Heart left ventricle (tissue), 16 donors: ENCODE results near the gene MAP3K3. TPM values are rescaled to one million over a fixed set of nuclear protein-coding genes. Genes with fewer than 3 reads are reported as not detected.

ENCODE experiments used
- ATAC-seq, 4 donors: fragments of 200-7000 bp; cut with Tn5 transposase; one replicate each; pipeline ENCODE4 v1.9.1; 2020 to 2022; ENCODE audit warnings: moderate library complexity in 4 of 4, mild to moderate bottlenecking in 3 of 4, moderate number of reproducible peaks in 1 of 4
- DNase-seq, 5 donors: peaks; one replicate each; pipeline ENCODE4 v3.0.0-alpha.2; 2020
- H3K27ac ChIP-seq, 12 donors: fragments of 200-600 bp; sonication (generic) in 4 of 12; one replicate each; pipeline versions ENCODE4 v1.5.0 to v1.8.0; 2016 to 2022; ENCODE audit warnings: mild to moderate bottlenecking in 2 of 12
- H3K27me3 ChIP-seq, 9 donors: fragments of 200-600 bp; sonication (generic) in 2 of 9; one replicate each; pipeline versions ENCODE4 v1.5.1 to v1.8.0; 2016 to 2022; ENCODE audit warnings: mild to moderate bottlenecking in 3 of 9
- H3K36me3 ChIP-seq, 9 donors: fragments of 200-600 bp; sonication (generic) in 2 of 9; one replicate each; pipeline versions ENCODE4 v1.5.0 to v1.8.0; 2018 to 2022; ENCODE audit warnings: mild to moderate bottlenecking in 2 of 9
- H3K4me1 ChIP-seq, 12 donors: fragments of 200-600 bp; sonication (generic) in 4 of 12; one replicate each; pipeline versions ENCODE4 v1.5.0 to v1.8.0; 2016 to 2022; ENCODE audit warnings: mild to moderate bottlenecking in 3 of 12
- H3K4me3 ChIP-seq, 12 donors: fragments of 200-600 bp; sonication (generic) in 4 of 12; one replicate each; pipeline versions ENCODE4 v1.5.0 to v1.8.0; 2017 to 2022; ENCODE audit warnings: mild to moderate bottlenecking in 9 of 12, moderate library complexity in 4 of 12
- H3K9me3 ChIP-seq, 12 donors: fragments of 200-600 bp; sonication (generic) in 4 of 12; one replicate each; pipeline versions ENCODE4 v1.5.0 to v1.8.0; 2016 to 2022; ENCODE audit warnings: mild to moderate bottlenecking in 1 of 12
- CTCF ChIP-seq, 12 donors: fragments of 200-600 bp; sonication (generic) in 4 of 12; IDR thresholded peaks; one replicate each; pipeline versions ENCODE4 v1.5.0 to v1.8.0; 2018 to 2022; ENCODE audit warnings: antibody characterized with exemption in 12 of 12, mild to moderate bottlenecking in 5 of 12
- POLR2A ChIP-seq, 2 donors: fragments of 450-650 bp; IDR thresholded peaks; one replicate each; pipeline ENCODE4 v1.6.1; 2017; ENCODE audit warnings: antibody characterized with exemption in 2 of 2, mild to moderate bottlenecking in 2 of 2, moderate library complexity in 2 of 2
- WGBS, 4 donors: extraction: QIAGEN DNeasy Blood & Tissue Kit in 2 of 4; methylation state at CpG; one replicate each; pipeline versions ENCODE4 v1.1.5 to v1.1.7; 2013 to 2018; 5-methylcytosine and 5-hydroxymethylcytosine counted together
- intact Hi-C, 10 donors: fragments of 100-400 bp; cut with DNase I; formaldehyde crosslinking; loops; one replicate each; pipeline versions ENCODE4 v1.11.1 to v1.14.2; 2022
- polyA plus RNA-seq, 2 donors: library from polyadenylated mRNA; stranded (reverse); fragments of 200-250 nt; gene quantifications; one replicate each; pipeline ENCODE4 v1.2.3, GENCODE V29; 2013
- total RNA-seq, 9 donors: library from RNA; depleted of rRNA in 2 of 9; stranded (reverse); fragments of >200 nt in 2 of 9; fragmentation: NEBNext Ultra II Directional in 3 of 9; extraction: Animal tissue kit (Norgen Biotek cat#: 25700) in 3 of 9; gene quantifications; one replicate each; pipeline versions ENCODE4 v1.1.0 to v1.2.4, GENCODE V29; 2016 to 2023
- donor health status: ischemic (EF 13 %, LVEDD 7.1; RV severe dilation, severe dysfunction).
- donor health status: healthy with polysubstance abuse.
- donor health status: DM: no; HTN: yes; CAD: no.
- donor health status: DM: no; HTN: no; CAD: no.
- donor health status: ischemic (EF 25% LVEDD 6.9; RV normal size, moderate dysfunction).
- donor health status: ischemic (EF 25% LVEDD 5.7; RV mildly dilated, moderate dysfunction).
- donor health status: healthy.
- donor health status: DM: yes; HTN: yes; CAD: no.
- donor health status: ischemic (EF 35%, LVEDD 5.7; RV mildly dilated, moderate dysfunction).
- donor health status: nonischemic (EF 11% LVEDD 7.7; RV severe dilation, severe dysfunction).
- donor health status: DM: yes; HTN: yes; CAD: no.
- donor health status: PGD.
- donor health status: ischemic (EF 29% LVEDD 5.4; RV normal size, mild dysfunction).
- donor health status: nonischemic (EF 23%, LVEDD 6.1; RV moderate dilation, normal function).

MAP3K3 gene
- total and polyA plus RNA-seq, 11 donors = 20.5 to 102 (median 58.0) TPM

- peak in 4 of 5 donors; percentile 82 to 87 (median 86) for DNase-seq
- H3K36me3 ChIP-seq = peaks cover 0 to 76% (median 52%) of the 10 kb centered on the region in 9 donors
- peak overlapping the region; percentile 43 to 94 (median 86) for H3K27ac ChIP-seq
- 13 to 30% (median 20%) methylated on average over 5 to 6 of the region's 6 CpGs for WGBS, 4 donors
- no peaks in the 10 kb centered on the region for H3K9me3 ChIP-seq
- intact Hi-C loops = loop anchor here in 4 of 10 donors (1.0 to 5.0 kb wide), 4 partner anchors 25 to 124 kb away; partner anchors contain the start of genes MAP3K3 (in 3 of the 4) and DCAF7 (in 1 of the 4)
- no peaks in the 10 kb centered on the region for H3K27me3 ChIP-seq
- peak; percentile 84 to 93 (median 92) for ATAC-seq
- H3K4me3 ChIP-seq = peak overlapping the region in 10 of 12 donors; percentile 7 to 47 (median 33)
- peaks cover 3 to 55% (median 38%) of the 10 kb centered on the region in 12 donors for H3K4me1 ChIP-seq
- TF ChIP-seq CTCF (IDR thresholded peaks at IDR 0.05) = no peak
- no peak for TF ChIP-seq POLR2A (IDR thresholded peaks at IDR 0.05)
Observed at GRCh38 chr17:63675607-63676546, 53.7 kb downstream of the MAP3K3 start.

GRCh38 chr17:63676584-63676983 lies 54.4 kb downstream of the MAP3K3 start:
- ATAC-seq (no peak), DNase-seq (no peak)
- no peak for TF ChIP-seq POLR2A (IDR thresholded peaks at IDR 0.05)
- no peak for TF ChIP-seq CTCF (IDR thresholded peaks at IDR 0.05)
- no peaks in the 10 kb centered on the region for H3K27me3 ChIP-seq
- H3K4me3 ChIP-seq = no peak overlapping the region
- H3K4me1 ChIP-seq = peaks cover 3 to 61% (median 41%) of the 10 kb centered on the region in 12 donors
- 44 to 50% (median 47%) methylated on average over 3 of the region's 3 CpGs for WGBS, 4 donors
- H3K9me3 ChIP-seq = no peaks in the 10 kb centered on the region
- peak overlapping the region in 10 of 12 donors; percentile 72 to 94 (median 88) for H3K27ac ChIP-seq
- peaks cover 0 to 77% (median 58%) of the 10 kb centered on the region in 9 donors for H3K36me3 ChIP-seq
- intact Hi-C loops = loop anchor here in 3 of 10 donors (5.0 kb wide), 2 partner anchors 54 to 124 kb away; partner anchors contain the start of genes MAP3K3 (in 2 of the 3) and DCAF7 (in 1 of the 3)

- 92 to 98% (median 95%) methylated on average over 5 of the region's 5 CpGs for WGBS, 4 donors
- no peak overlapping the region for H3K4me3 ChIP-seq
- intact Hi-C loops = loop anchor here in 4 of 10 donors (1.0 to 5.0 kb wide), 3 partner anchors 16 to 127 kb away; partner anchors contain the start of genes MAP3K3 (in 2 of the 4) and DCAF7 (in 1 of the 4)
- ATAC-seq (no peak), DNase-seq (no peak)
- no peaks in the 10 kb centered on the region for H3K9me3 ChIP-seq
- no peaks in the 10 kb centered on the region for H3K27me3 ChIP-seq
- TF ChIP-seq CTCF (IDR thresholded peaks at IDR 0.05) (no peak), POLR2A (IDR thresholded peaks at IDR 0.05) (no peak)
- H3K36me3 ChIP-seq = peaks cover 0 to 77% (median 64%) of the 10 kb centered on the region in 9 donors
- H3K4me1 ChIP-seq = peaks cover 3 to 67% (median 39%) of the 10 kb centered on the region in 12 donors
- no peak overlapping the region for H3K27ac ChIP-seq
Observed at GRCh38 chr17:63679214-63679613, 57.0 kb downstream of the MAP3K3 start.

GRCh38 chr17:63680700-63681099 lies 58.5 kb downstream of the MAP3K3 start:
- Histone ChIP-seq H3K27me3 (no peaks in the 10 kb centered on the region), H3K27ac (peak overlapping the region in 1 of 12 donors; percentile 55), H3K4me1 (peaks cover 0 to 59% (median 29%) of the 10 kb centered on the region in 12 donors), H3K4me3 (no peak overlapping the region), H3K9me3 (no peaks in the 10 kb centered on the region), H3K36me3 (peaks cover 0 to 91% (median 76%) of the 10 kb centered on the region in 9 donors)
- 74 to 94% (median 90%) methylated on average over 1 of the region's 1 CpG for WGBS, 4 donors
- intact Hi-C loops = loop anchor here in 1 of 10 donors (10.0 kb wide), 1 partner anchor 256 kb away; no protein-coding TSS in a partner anchor
- no peak for ATAC-seq
- DNase-seq = no peak
- TF ChIP-seq POLR2A (IDR thresholded peaks at IDR 0.05) (no peak), CTCF (IDR thresholded peaks at IDR 0.05) (no peak)
